ENCODE measurements around the gene UBE2G2.
A peak's percentile ranks its signal among the peaks of the same experiment; 100 is the strongest.

The UBE2G2 gene

DNA sequence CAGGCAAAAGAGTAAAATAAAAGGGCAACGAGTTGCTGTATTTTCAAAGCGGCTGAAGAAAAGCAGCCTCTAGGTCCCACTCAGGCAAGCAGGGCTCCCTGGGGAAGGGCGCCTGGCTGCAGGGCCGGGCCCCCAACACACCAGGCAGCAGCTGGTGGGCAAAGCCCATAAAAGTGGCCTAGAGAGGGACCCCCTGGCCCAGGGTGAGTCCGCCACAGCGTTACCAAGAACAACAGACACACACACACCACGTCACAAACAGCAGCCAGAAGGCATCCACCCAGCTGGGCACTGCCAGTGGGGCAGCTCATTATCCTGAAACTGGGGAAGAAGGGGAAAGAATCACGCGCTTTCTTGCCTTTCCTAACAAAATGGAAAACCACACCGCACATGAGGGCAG is 11.5 kb upstream of the UBE2G2 start:
- Mint-ChIP-seq H3K4me3 (no peak overlapping the region), H3K4me1 (ENCODE audit: low read depth) (peaks cover 17% of the 10 kb centered on the region), H3K27me3 (no peaks in the 10 kb centered on the region), H3K27ac (no peak overlapping the region), H3K9me3 (no peaks in the 10 kb centered on the region), H3K36me3 (ENCODE audit: low read depth) (peaks cover 38% of the 10 kb centered on the region)

DNA sequence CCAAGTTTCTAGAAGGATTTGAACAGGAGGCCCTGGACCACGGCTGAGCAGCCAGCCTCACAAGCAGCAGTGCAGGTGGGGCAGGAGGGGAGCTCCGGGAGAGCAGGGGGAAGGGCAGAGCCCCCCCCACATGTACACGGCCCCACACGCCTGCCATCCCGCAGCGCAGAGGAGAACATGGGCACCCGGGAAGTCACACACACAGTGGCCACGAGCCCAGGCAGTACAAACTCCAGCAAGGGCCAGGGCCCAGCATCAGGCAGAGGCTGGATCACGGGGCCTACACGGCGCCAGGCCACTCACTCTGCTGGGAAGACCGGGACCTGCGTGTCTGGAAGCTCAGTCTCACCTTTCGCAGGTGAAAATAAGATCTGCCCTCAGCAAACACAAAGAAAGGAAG is 11.0 kb upstream of the UBE2G2 start:
- H3K4me3 Mint-ChIP-seq: no peak overlapping the region
- H3K36me3 Mint-ChIP-seq (ENCODE audit: low read depth): peaks cover 38% of the 10 kb centered on the region
- H3K4me1 Mint-ChIP-seq (ENCODE audit: low read depth): peaks cover 17% of the 10 kb centered on the region
- no peaks in the 10 kb centered on the region for H3K27me3 Mint-ChIP-seq
- H3K9me3 Mint-ChIP-seq: no peaks in the 10 kb centered on the region
- H3K27ac Mint-ChIP-seq: no peak overlapping the region

DNA sequence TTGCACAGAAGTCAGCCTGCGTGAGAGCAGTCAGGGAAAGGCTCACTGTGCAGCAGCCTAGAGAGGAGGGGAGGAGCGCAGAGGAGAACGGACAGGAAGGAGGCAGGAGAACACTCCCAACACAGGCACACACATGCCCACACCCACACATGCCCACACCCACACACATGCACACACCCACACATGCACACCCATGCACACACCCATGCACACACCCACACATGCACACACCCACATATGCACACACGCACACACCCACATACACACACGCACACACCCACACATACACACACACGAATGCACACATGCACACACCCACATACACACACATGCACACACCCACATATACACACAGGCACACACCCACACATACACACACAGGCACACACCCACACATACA is 9.2 kb upstream of the UBE2G2 start:
- no peak overlapping the region for H3K4me3 Mint-ChIP-seq
- peaks cover 55% of the 10 kb centered on the region for H3K36me3 Mint-ChIP-seq (ENCODE audit: low read depth)
- no peaks in the 10 kb centered on the region for H3K9me3 Mint-ChIP-seq
- H3K27me3 Mint-ChIP-seq: no peaks in the 10 kb centered on the region
- H3K4me1 Mint-ChIP-seq (ENCODE audit: low read depth): peaks cover 8% of the 10 kb centered on the region
- H3K27ac Mint-ChIP-seq: peak overlapping the region; percentile 87

DNA sequence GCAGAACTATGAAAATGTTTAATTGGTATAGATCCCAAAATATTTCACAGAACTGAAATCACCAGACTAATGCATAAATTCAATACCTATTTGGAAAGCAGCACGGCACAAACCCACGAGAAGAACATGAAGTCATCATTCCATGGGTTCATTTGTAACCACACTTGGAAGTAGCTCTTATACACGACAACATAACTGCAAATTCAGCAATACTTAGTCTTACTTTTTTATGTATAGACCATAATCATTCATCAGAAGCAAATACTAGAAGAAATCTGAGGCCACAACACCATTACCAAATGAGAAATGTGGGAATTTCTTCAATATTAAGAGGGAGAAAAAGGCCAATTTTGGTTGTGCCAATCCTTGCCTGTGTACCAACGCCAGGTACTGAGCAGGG is 4.2 kb upstream of the UBE2G2 start:
- H3K27me3 Mint-ChIP-seq: no peaks in the 10 kb centered on the region
- H3K4me3 Mint-ChIP-seq: no peak overlapping the region
- peaks cover 29% of the 10 kb centered on the region for H3K4me1 Mint-ChIP-seq (ENCODE audit: low read depth)
- H3K9me3 Mint-ChIP-seq: no peaks in the 10 kb centered on the region
- peaks cover 77% of the 10 kb centered on the region for H3K36me3 Mint-ChIP-seq (ENCODE audit: low read depth)
- H3K27ac Mint-ChIP-seq: no peak overlapping the region

DNA sequence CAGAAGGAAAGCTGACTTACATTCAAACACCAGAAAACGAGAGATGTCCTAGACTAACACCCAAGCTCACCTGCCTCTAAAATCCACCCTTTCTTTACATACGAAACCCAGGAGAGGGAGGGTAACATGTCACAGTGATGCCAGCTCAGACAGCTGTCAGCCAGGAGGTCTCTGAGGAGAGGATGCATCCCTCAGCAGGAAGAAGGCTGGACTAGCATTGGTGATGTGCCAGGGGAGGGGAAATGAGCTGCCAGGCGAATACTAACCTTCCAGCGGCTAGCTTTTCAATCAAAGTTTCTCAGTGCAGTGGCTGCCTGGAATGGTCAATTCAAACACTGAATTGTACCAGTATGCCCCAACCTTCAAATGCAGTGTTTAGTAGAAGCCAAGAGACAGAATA is 3.6 kb upstream of the UBE2G2 start:
- Mint-ChIP-seq H3K27me3 (no peaks in the 10 kb centered on the region), H3K4me3 (no peak overlapping the region), H3K27ac (no peak overlapping the region), H3K4me1 (ENCODE audit: low read depth) (peaks cover 35% of the 10 kb centered on the region), H3K36me3 (ENCODE audit: low read depth) (peaks cover 75% of the 10 kb centered on the region), H3K9me3 (no peaks in the 10 kb centered on the region)

DNA sequence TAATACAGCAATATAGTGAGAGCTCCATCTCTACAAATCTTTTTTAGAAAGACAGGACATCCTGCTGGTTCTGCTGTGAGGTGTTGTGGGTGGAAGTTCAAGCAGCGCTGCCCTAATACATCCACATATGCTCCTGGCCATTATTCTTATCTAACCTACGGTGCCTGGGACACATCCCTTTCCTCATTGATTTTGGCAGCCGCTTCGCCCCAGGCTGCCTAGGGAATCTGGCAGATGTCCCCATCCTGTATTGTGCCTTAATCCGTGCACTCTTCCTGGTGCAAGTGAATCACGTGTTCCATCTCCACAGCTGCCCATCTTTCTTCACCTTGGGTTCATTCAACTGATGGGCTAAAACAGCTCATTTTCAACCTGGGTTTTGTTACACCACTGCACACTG is 3.1 kb upstream of the UBE2G2 start:
- Mint-ChIP-seq H3K27ac (peak overlapping the region; percentile 19), H3K27me3 (no peaks in the 10 kb centered on the region), H3K36me3 (ENCODE audit: low read depth) (peaks cover 74% of the 10 kb centered on the region), H3K9me3 (no peaks in the 10 kb centered on the region), H3K4me1 (ENCODE audit: low read depth) (peaks cover 39% of the 10 kb centered on the region), H3K4me3 (no peak overlapping the region)

DNA sequence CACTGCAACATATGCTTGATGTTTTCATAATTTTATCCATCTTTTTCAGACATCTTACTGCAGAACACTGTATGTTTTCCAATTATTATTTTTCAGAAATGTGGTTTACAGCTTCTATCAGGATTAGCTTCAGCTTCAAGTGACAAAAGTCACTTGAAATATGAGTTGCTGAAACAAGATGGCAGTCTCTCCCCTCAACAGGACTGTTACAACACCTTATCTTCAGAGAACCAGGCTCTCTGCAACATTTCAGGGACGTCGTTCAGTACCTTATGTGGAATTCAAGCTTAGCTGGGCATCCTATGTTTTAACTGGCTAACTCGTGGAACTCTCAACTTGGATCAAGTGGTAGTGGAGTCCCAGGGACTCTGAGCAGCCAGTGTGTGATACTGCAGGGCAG is 2.0 kb upstream of the UBE2G2 start:
- H3K9me3 Mint-ChIP-seq: no peaks in the 10 kb centered on the region
- peaks cover 76% of the 10 kb centered on the region for H3K36me3 Mint-ChIP-seq (ENCODE audit: low read depth)
- H3K4me1 Mint-ChIP-seq (ENCODE audit: low read depth): peaks cover 50% of the 10 kb centered on the region
- no peaks in the 10 kb centered on the region for H3K27me3 Mint-ChIP-seq
- peak overlapping the region; percentile 22 for H3K4me3 Mint-ChIP-seq
- no peak overlapping the region for H3K27ac Mint-ChIP-seq

DNA sequence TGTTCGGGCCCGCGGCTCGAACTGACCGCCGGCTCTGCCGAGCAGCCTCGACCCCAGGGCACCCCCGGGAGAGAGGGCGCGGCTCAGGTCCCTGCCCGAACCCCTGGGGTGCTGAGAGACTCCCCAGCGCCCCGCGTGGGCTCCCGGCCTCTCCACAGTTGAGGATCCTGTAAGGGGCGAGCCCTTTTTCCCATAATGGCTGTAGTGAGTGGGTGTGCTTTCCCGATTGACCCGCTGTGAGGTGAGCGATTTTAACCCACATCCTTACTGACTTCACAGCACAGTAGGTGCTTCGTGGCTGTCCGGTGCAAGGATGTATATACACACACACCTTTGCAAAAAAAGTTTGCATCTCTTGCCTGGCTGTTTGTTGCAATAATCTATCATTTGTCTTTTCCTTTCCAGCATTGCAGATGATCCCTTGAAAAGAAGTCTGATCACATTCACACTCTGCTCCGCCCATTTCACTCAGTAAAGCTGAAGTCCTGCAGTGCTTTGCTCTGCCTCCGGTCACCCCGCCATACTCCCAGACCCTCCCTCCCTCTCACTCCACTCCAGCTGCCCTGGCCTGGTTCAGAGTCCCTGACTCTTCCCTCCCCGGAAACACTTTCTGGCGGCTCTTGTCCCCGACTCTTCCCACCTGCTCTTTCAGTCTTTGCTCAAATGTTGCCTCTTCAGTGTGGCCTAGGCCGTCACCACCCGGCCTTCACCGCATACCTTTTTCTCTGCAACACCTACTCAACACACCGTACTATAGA is 955 bp upstream of the UBE2G2 start:
- no peaks in the 10 kb centered on the region for H3K27me3 Mint-ChIP-seq
- no peaks in the 10 kb centered on the region for H3K9me3 Mint-ChIP-seq
- peak overlapping the region; percentile 86 for H3K27ac Mint-ChIP-seq
- peaks cover 60% of the 10 kb centered on the region for H3K4me1 Mint-ChIP-seq (ENCODE audit: low read depth)
- peak overlapping the region; percentile 100 for H3K4me3 Mint-ChIP-seq
- peaks cover 81% of the 10 kb centered on the region for H3K36me3 Mint-ChIP-seq (ENCODE audit: low read depth)

DNA sequence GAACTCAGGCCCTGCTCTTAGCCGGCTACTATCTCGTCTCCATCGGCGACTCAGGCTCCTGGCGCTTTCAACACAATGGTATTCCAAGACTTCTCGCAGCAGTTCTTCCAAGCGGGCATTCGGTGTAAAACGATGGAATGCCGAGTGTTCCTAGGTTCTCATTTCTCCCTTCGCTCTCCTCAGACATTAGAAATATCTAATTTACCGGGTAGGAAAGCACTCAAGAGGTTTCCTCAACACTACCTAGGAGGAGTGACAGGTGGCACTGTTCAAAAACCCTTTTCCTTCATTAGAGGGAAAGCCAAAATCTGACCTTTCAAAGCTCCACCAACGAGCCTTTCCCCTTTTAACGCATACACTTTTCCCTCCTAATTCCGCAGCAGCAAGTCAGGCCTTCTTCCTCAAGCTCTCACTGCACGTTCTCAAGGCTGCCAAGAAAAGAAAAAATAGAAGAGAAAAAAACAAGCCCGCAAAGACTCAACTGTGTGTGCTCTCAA is 601 bp downstream of the UBE2G2 start:
- H3K9me3 Mint-ChIP-seq: no peaks in the 10 kb centered on the region
- H3K36me3 Mint-ChIP-seq (ENCODE audit: low read depth): peaks cover 80% of the 10 kb centered on the region
- H3K4me3 Mint-ChIP-seq: peak overlapping the region; percentile 100
- no peaks in the 10 kb centered on the region for H3K27me3 Mint-ChIP-seq
- peak overlapping the region; percentile 98 for H3K27ac Mint-ChIP-seq
- H3K4me1 Mint-ChIP-seq (ENCODE audit: low read depth): peaks cover 74% of the 10 kb centered on the region

DNA sequence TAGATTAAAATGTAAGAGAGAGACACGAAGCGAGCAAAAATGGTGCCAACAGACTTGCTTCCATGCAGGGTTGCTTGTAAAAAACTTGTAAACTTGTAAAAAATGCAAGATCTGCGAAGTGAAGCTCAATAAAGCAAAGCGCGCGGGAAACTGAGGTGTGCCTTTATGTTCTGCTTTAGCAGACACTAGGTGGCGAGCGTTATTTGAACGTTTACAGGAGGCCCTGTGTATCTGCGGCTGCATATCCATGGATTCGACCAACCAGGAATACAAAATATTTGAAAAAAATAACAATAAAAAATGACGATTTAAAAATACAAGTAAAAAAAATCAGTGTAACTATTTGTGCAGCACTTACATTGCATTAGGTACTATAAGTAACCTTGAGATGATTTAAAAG is 1.5 kb downstream of the UBE2G2 start:
- Mint-ChIP-seq H3K4me1 (ENCODE audit: low read depth) (peaks cover 79% of the 10 kb centered on the region), H3K9me3 (no peaks in the 10 kb centered on the region), H3K27ac (peak overlapping the region; percentile 37), H3K4me3 (peak overlapping the region; percentile 100), H3K36me3 (ENCODE audit: low read depth) (peaks cover 78% of the 10 kb centered on the region), H3K27me3 (no peaks in the 10 kb centered on the region)

DNA sequence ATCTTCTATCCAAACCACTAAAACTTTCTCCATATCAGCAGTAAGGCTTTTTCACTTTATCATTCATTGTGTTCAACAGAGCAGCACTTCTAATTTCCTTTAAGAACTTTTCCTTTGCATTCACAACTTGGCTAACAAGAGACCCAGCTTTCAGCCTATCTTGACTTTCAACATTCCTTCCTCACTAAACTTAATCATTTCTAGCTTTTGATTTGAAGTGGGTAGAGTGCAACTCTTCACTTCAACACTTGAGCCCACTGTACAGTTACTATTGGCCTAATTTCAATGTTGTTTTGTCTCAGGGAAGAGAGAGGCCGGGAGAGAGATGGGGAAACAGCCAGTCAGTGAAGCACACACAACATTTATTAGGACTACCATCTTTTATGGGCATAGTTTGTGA is 2.0 kb downstream of the UBE2G2 start:
- Mint-ChIP-seq H3K9me3 (no peaks in the 10 kb centered on the region), H3K36me3 (ENCODE audit: low read depth) (peaks cover 74% of the 10 kb centered on the region), H3K27me3 (no peaks in the 10 kb centered on the region), H3K4me3 (peak overlapping the region; percentile 100), H3K27ac (peak overlapping the region; percentile 37), H3K4me1 (ENCODE audit: low read depth) (peaks cover 78% of the 10 kb centered on the region)

DNA sequence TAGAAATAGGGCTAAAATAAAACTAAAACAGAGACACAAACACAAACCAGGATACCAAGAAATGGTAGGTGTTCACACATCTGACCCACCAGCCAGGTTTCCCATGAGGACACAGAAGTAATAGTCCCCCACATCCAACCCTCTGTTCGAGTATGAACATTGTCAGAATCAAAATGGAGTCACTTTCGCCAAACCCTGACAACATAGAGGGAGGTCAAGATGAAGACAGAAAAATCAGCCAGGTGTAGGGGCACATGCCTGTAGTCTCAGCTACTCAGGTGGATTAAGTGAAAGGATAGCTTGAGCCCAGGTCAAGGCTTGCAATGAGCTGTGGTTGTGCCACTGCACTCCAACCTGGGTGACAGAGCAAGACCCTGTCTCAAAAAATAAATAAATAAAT is 3.8 kb downstream of the UBE2G2 start:
- Mint-ChIP-seq H3K9me3 (no peaks in the 10 kb centered on the region), H3K27ac (no peak overlapping the region), H3K27me3 (no peaks in the 10 kb centered on the region), H3K36me3 (ENCODE audit: low read depth) (peaks cover 64% of the 10 kb centered on the region), H3K4me3 (no peak overlapping the region), H3K4me1 (ENCODE audit: low read depth) (peaks cover 78% of the 10 kb centered on the region)

DNA sequence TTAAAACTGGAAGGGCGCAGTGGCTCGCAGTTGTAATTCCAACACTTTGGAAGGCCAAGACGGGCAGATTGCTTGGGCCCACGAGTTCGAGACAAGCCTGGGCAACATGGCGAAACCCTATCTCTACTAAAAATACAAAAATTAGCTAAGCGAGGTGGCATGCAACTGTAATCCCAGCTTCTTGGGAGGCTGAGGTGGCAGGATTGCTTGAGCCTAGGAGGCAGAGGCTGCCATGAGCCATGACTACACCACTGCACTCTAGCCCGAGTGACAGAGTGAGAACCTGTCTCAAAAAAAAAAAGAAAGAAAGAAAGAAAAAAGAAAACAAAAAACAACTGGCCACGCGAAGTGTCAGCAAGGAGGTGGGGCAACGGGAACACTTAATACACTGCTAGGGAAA is 6.3 kb downstream of the UBE2G2 start:
- H3K27me3 Mint-ChIP-seq: no peaks in the 10 kb centered on the region
- peaks cover 82% of the 10 kb centered on the region for H3K4me1 Mint-ChIP-seq (ENCODE audit: low read depth)
- H3K4me3 Mint-ChIP-seq: no peak overlapping the region
- H3K36me3 Mint-ChIP-seq (ENCODE audit: low read depth): peaks cover 74% of the 10 kb centered on the region
- no peak overlapping the region for H3K27ac Mint-ChIP-seq
- no peaks in the 10 kb centered on the region for H3K9me3 Mint-ChIP-seq

DNA sequence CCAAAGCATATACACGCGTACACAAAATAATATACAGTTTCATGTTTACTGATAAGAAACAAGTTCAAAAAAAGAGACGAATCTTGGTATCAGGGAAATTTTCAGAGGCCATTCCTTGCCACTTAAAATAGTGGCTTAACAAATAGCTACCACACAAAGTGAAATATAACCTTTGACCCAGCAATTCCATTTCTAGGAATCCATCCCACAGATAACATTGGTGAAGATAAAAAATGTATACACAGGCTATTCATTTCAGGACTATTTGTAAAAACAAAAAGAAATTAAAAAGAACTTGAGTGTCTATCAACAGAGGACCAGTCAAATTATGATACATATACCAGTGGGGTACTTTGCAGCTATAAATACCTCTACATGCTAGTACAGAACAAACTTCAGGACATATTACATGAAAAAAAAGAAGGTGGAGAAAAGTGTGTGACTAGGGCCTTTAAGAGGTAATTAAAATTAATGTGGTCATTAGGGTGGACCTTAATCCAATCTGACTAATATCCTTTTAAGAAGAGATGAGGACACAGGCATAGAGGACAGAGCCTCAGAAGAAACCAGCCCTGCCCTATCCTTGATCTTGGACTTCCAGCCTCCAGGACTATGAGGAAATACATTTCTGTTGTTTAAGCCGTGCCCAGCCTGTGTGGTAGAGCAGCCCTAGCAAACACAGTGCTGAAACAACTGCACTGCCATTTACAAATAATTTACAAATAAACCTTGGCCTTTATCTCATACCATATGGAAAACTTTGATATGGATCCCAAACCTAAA is 7.8 kb downstream of the UBE2G2 start:
- Mint-ChIP-seq H3K36me3 (ENCODE audit: low read depth) (peaks cover 72% of the 10 kb centered on the region), H3K9me3 (no peaks in the 10 kb centered on the region), H3K4me1 (ENCODE audit: low read depth) (peaks cover 78% of the 10 kb centered on the region), H3K4me3 (no peak overlapping the region), H3K27me3 (no peaks in the 10 kb centered on the region), H3K27ac (peak overlapping the region; percentile 17)
